Inflammatory macrophage (primary cell): ENCODE results near the gene EXOC2.
"Not testable (repeated sequence)": the region's sequence is repeated elsewhere in the genome, so short reads cannot be mapped to it uniquely, and the experiment has no call there.

Experiments used
- DNase-seq, 2 donors: peaks; one replicate each; pipeline ENCODE4 v3.0.0-alpha.2; 2020 to 2022

EXOC2 gene

GRCh38 chr6:680666-681340, 12.1 kb downstream of the EXOC2 start:
- DNase-seq, result no peak

- no peak for DNase-seq
Measured at GRCh38 chr6:680251-680650, 12.7 kb downstream of the EXOC2 start.

- no peak for DNase-seq
Measured at GRCh38 chr6:679282-679681, 13.7 kb downstream of the EXOC2 start.

GRCh38 chr6:678520-678919, 14.4 kb downstream of the EXOC2 start:
- DNase-seq, result no peak

- no peak for DNase-seq
Measured at GRCh38 chr6:677919-678318, 15.0 kb downstream of the EXOC2 start.

GRCh38 chr6:674956-675355, 18.0 kb downstream of the EXOC2 start:
- DNase-seq, result no peak

- no peak for DNase-seq
Measured at GRCh38 chr6:674406-674805, 18.5 kb downstream of the EXOC2 start.

- DNase-seq, result no peak
Measured at GRCh38 chr6:667253-667927, 25.5 kb downstream of the EXOC2 start.

- DNase-seq, result no peak
Measured at GRCh38 chr6:665403-666267, 27.3 kb downstream of the EXOC2 start.

- DNase-seq, result not testable (repeated sequence)
Measured at GRCh38 chr6:663788-664187, 29.2 kb downstream of the EXOC2 start.

- DNase-seq, result no peak
Measured at GRCh38 chr6:659716-660581, 33.0 kb downstream of the EXOC2 start.

- DNase-seq, result no peak
Measured at GRCh38 chr6:658244-658643, 34.7 kb downstream of the EXOC2 start.

GRCh38 chr6:657743-658142, 35.2 kb downstream of the EXOC2 start:
- no peak for DNase-seq

GRCh38 chr6:656460-657252, 36.3 kb downstream of the EXOC2 start, which contains the start of gene HUS1B:
Gene HUS1B (minus strand): TSS chr6:657100. CDS start chr6:656944, 156 bp downstream.
- no peak for DNase-seq

GRCh38 chr6:654136-654535, 38.8 kb downstream of the EXOC2 start:
- no peak for DNase-seq

- no peak for DNase-seq
Measured at GRCh38 chr6:652865-653264, 40.1 kb downstream of the EXOC2 start.

GRCh38 chr6:650098-650497, 42.8 kb downstream of the EXOC2 start:
- no peak for DNase-seq

GRCh38 chr6:642805-643204, 50.1 kb downstream of the EXOC2 start:
- DNase-seq, result peak in 1 of 2 donors; percentile 31

- DNase-seq, result no peak
Measured at GRCh38 chr6:641225-641985, 51.5 kb downstream of the EXOC2 start.

GRCh38 chr6:636488-636887, 56.5 kb downstream of the EXOC2 start:
- no peak for DNase-seq

GRCh38 chr6:635233-635632, 57.7 kb downstream of the EXOC2 start:
- DNase-seq, result no peak
